Measurements from ENCODE around the gene SPATA7. TPM values are rescaled to one million over a fixed set of nuclear protein-coding genes. Genes with fewer than 3 reads are reported as not detected.

Gene SPATA7
- total RNA-seq, 2 experiments from 2014 or later = 1.2 to 1.3 TPM

DNA sequence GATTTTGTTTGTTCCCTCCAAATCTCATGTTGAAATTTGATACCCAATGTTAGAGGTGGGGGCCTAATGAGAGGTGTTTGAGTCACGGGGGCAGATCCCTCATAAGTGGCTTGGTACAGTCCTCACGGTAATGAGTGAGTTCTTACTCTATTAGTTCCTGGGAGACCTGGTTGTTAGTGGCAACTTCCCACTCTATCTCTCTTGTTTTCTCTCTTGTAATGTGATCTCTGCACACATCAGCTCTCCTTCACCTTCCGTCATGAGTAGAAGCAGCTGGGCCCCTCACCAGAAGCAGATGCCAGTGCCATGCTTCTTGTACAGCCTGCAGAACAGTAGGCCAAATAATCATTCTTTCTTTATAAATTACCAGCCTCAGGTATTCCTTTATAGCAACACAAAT is 32.8 kb upstream of the SPATA7 start:
- CTCF ChIA-PET = no interaction called here

DNA sequence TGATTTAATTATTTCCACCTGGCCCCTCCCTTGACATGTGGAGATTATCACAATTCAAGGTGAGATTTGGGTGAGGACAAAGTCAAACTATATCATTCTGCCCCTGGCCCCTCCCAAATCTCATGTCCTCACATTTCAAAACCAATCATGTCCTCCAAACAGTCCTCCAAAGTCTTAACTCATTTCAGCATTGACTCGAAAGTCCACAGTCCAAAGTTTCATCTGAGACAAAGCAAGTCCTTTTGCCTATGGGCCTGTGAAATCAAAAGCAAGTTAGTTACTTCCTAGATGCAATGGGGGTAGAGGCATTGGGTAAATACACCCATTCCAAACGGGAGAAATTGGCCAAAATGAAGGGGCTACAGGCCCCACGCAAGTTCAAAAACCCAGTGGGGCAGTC is 31.1 kb upstream of the SPATA7 start:
- Mint-ChIP-seq H3K9me3 (no peaks in the 10 kb centered on the region), H3K27ac (no peak overlapping the region), H3K4me1 (ENCODE audit: low read depth) (no peaks in the 10 kb centered on the region), H3K4me3 (no peak overlapping the region), H3K27me3 (peaks cover 6% of the 10 kb centered on the region), H3K36me3 (ENCODE audit: low read depth) (no peaks in the 10 kb centered on the region)
- intact Hi-C loops (cut with DNase I, micrococcal nuclease) = no loop called here
- no peaks in the 10 kb centered on the region for H3K27me3 ChIP-seq (ENCODE audit: control insufficient read depth in 1 of 2, insufficient read depth in 2 of 2, low read length in 2 of 2)
- POLR2A ChIA-PET = no interaction called here
- CTCF ChIA-PET = no interaction called here
- no peak overlapping the region for H3K4me3 ChIP-seq (ENCODE audit: low read length)
- no peaks in the 10 kb centered on the region for H3K36me3 ChIP-seq (ENCODE audit: insufficient read depth, low read length)
- H3K9me3 ChIP-seq (ENCODE audit: control insufficient read depth in 1 of 2, insufficient read depth in 1 of 2, low read length in 2 of 2) = no peaks in the 10 kb centered on the region
- H3K4me1 ChIP-seq (ENCODE audit: insufficient read depth, low read length) = no peaks in the 10 kb centered on the region
- no peak overlapping the region for H3K27ac ChIP-seq (ENCODE audit: low read depth in 1 of 2, low read length in 2 of 2)
- DNase-seq = no peak
- TF ChIP-seq, protein P1, sequence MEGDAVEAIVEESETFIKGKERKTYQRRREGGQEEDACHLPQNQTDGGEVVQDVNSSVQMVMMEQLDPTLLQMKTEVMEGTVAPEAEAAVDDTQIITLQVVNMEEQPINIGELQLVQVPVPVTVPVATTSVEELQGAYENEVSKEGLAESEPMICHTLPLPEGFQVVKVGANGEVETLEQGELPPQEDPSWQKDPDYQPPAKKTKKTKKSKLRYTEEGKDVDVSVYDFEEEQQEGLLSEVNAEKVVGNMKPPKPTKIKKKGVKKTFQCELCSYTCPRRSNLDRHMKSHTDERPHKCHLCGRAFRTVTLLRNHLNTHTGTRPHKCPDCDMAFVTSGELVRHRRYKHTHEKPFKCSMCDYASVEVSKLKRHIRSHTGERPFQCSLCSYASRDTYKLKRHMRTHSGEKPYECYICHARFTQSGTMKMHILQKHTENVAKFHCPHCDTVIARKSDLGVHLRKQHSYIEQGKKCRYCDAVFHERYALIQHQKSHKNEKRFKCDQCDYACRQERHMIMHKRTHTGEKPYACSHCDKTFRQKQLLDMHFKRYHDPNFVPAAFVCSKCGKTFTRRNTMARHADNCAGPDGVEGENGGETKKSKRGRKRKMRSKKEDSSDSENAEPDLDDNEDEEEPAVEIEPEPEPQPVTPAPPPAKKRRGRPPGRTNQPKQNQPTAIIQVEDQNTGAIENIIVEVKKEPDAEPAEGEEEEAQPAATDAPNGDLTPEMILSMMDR (IDR thresholded peaks at IDR 0.05) = no peak
- no peak for ATAC-seq (ENCODE audit: poor library complexity)

More for the DNA sequence above, 32.8 kb upstream of the SPATA7 start:
- H3K36me3 Mint-ChIP-seq (ENCODE audit: low read depth) = no peaks in the 10 kb centered on the region
- no peaks in the 10 kb centered on the region for H3K4me1 Mint-ChIP-seq (ENCODE audit: low read depth)
- H3K36me3 ChIP-seq (ENCODE audit: insufficient read depth, low read length) = no peaks in the 10 kb centered on the region
- no peaks in the 10 kb centered on the region for H3K27me3 ChIP-seq (ENCODE audit: control insufficient read depth in 1 of 2, insufficient read depth in 2 of 2, low read length in 2 of 2)
- DNase-seq (no peak), ATAC-seq (ENCODE audit: poor library complexity) (no peak)
- H3K27ac Mint-ChIP-seq = no peak overlapping the region
- no peaks in the 10 kb centered on the region for H3K4me1 ChIP-seq (ENCODE audit: insufficient read depth, low read length)
- H3K27me3 Mint-ChIP-seq = no peaks in the 10 kb centered on the region
- POLR2A ChIA-PET = no interaction called here
- TF ChIP-seq, protein P1 (IDR thresholded peaks at IDR 0.05) = no peak
- no peaks in the 10 kb centered on the region for H3K9me3 ChIP-seq (ENCODE audit: control insufficient read depth in 1 of 2, insufficient read depth in 1 of 2, low read length in 2 of 2)
- no peak overlapping the region for H3K4me3 Mint-ChIP-seq
- intact Hi-C loops (cut with DNase I, micrococcal nuclease) = no loop called here
- no peak overlapping the region for H3K4me3 ChIP-seq (ENCODE audit: low read length)
- H3K27ac ChIP-seq (ENCODE audit: low read depth in 1 of 2, low read length in 2 of 2) = no peak overlapping the region
- H3K9me3 Mint-ChIP-seq = no peaks in the 10 kb centered on the region

DNA sequence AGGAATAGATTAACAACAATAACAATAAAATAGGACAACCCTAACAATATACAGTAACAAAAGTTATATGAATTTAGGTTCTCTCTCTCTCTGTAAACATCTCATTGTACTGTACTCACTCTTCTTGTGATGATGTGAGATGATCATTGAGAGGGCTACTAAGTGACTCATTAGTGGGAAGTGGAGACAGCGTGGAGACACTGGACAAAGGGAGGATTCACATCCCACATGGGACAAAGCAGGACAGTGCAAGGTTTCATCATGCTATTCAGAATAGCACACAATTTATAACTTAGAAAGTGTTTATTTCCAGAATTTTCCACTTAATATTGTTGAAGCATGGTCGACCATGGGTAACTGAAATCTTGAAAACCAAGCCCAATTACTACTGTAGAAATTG is 26.0 kb upstream of the SPATA7 start:
- ChIA-PET POLR2A (no interaction called here), CTCF (no interaction called here)
- Histone ChIP-seq H3K27ac (ENCODE audit: low read depth in 1 of 2, low read length in 2 of 2) (no peak overlapping the region), H3K4me3 (ENCODE audit: low read length) (no peak overlapping the region), H3K4me1 (ENCODE audit: insufficient read depth, low read length) (no peaks in the 10 kb centered on the region), H3K36me3 (ENCODE audit: insufficient read depth, low read length) (no peaks in the 10 kb centered on the region), H3K27me3 (ENCODE audit: control insufficient read depth in 1 of 2, insufficient read depth in 2 of 2, low read length in 2 of 2) (no peaks in the 10 kb centered on the region), H3K9me3 (ENCODE audit: control insufficient read depth in 1 of 2, insufficient read depth in 1 of 2, low read length in 2 of 2) (no peaks in the 10 kb centered on the region)
- no peaks in the 10 kb centered on the region for H3K9me3 Mint-ChIP-seq
- H3K4me1 Mint-ChIP-seq (ENCODE audit: low read depth) = no peaks in the 10 kb centered on the region
- DNase-seq = no peak
- H3K27ac Mint-ChIP-seq = no peak overlapping the region
- TF ChIP-seq, protein P1 (IDR thresholded peaks at IDR 0.05) = no peak
- peaks cover 42% of the 10 kb centered on the region for H3K27me3 Mint-ChIP-seq
- H3K36me3 Mint-ChIP-seq (ENCODE audit: low read depth) = no peaks in the 10 kb centered on the region
- intact Hi-C loops (cut with DNase I, micrococcal nuclease) = no loop called here
- H3K4me3 Mint-ChIP-seq = no peak overlapping the region
- ATAC-seq (ENCODE audit: poor library complexity) = no peak

All from CD4-positive, alpha-beta T cell (primary cell).